Measurements from ENCODE around the gene CATSPER2. TPM values are rescaled to one million over a fixed set of nuclear protein-coding genes. Genes with fewer than 3 reads are reported as not detected.
"Not testable (repeated sequence)": the region's sequence is repeated elsewhere in the genome, so short reads cannot be mapped to it uniquely, and the experiment has no call there.

CATSPER2 gene
- 0.26 and 1.3 TPM in 2 replicates for total RNA-seq (2014; rRNA removed; shearing (Covaris generic))

DNA sequence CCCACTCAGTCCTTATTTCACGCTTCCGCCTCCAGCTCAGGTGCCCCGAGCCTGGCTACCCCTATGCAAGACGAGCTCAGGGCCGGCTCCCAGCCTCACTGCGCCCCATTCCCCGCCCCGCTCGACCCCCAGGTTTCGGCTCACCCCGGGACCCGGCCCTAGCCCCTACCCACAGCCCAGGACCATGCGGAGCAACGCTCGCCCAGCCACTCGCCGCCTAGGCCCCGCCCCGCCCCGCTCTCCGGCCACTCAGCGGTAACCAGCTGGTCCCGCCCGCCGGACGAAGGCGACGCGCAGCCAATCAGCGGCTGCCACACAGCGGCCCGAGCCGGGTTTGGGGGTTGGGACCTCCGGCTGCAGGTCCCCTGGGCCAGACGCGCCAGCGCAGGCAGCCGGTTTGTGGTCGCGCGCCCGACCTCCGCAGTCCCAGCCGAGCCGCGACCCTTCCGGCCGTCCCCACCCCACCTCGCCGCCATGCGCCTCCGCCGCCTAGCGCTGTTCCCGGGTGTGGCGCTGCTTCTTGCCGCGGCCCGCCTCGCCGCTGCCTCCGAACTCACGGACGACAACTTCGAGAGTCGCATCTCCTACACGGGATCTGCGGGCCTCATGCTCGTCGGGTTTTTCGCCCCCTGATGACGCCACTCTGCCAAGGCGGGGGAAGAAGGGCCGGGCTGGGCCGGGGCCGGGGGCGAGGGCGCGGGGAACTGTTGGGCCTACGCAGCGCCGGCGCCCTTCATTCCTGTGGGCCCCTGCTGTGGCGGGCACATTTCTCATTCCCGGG, at the start of gene CATSPER2:
CATSPER2 (minus strand) TSS at position 196 of the 781 bp plus-strand sequence. CDS start 783 bp downstream, outside the sequence.
- no peak within 1 kb of the TSS for H3K4me3 ChIP-seq
- DNase-seq (ENCODE audit: low read depth in 1 of 2, low spot score in 2 of 2), result no peak

DNA sequence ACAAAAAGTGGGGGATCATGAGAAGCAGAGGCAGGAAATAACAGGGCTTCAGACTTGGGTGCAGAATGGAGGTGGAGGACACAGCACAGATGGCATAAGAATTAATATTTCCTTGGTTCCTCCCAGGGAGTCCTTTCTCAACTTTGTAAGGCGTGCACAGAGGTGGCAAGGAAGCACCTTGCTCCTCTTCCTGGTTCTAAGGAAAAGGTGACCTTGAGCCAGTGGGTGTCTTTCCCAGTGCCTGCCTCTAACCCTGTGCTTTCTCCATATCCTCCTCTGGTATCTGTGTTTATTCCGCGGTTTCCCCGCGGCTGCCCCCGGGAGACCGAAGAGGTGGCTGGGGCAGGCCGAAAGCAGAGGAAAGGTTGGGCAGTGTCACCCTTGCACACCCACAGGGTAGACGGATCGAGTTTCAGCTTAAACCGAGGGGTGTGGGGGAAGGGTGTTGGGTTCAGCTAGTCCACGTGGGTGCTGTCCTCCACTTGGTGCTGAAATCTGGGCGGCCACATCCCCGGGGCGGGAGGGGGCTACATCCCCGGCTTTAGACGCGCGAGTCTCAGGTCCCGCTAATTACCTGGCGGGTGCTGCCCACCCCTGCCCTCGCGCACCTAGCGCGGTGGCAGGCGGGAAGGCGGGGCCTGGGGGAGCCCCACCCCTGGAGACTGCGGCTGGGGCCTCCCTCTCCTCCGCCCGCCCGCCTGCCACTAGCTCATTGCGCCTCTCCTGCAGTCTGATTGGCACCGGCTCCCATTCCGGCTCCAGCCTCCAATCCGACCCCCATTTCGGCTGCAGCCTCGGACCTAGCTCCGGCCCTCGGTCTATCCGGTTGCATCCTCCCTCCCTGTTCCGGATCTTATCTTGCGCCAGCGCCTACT, 44.7 kb upstream of the CATSPER2 start, which contains the start of gene CKMT1A:
CKMT1A (plus strand) TSS at position 712 of the 875 bp plus-strand sequence. CDS start 192 bp downstream, outside the sequence.
- not testable (repeated sequence) for H3K4me1 ChIP-seq (replicated peaks); H3K36me3 ChIP-seq; H3K4me3 ChIP-seq; DNase-seq (ENCODE audit: low read depth in 1 of 2, low spot score in 2 of 2); H3K27me3 ChIP-seq (replicated peaks); H3K27ac ChIP-seq; H3K9me3 ChIP-seq (replicated peaks)

More for the DNA sequence above, at the start of gene CATSPER2:
- Histone ChIP-seq H3K9me3 (replicated peaks) (no peaks in the 10 kb centered on the region), H3K27ac (no peak within 1 kb of the TSS), H3K36me3 (no peaks in the 10 kb centered on the region), H3K4me1 (replicated peaks) (no peaks in the 10 kb centered on the region), H3K27me3 (replicated peaks) (no peaks in the 10 kb centered on the region)

DNA sequence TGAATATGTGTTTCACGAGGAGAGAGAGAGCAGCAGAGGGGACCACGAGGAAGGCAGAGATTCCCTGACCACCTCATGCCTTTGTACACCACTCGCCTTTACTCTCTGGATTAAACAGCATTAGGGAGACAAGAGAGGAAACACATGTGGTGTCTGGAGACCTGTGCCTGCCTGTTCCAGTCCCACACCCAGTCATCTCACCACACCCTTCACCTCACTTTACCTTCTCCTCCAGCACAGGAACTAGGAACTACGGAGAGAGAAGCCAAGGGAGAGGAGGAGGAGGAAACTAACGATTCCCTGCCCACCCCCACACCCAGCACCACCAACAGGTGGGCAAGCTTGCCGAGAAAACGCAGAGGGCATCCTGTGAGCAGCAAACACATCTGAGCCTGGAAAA, 44.0 kb upstream of the CATSPER2 start:
- not testable (repeated sequence) for H3K36me3 ChIP-seq; H3K4me1 ChIP-seq (replicated peaks); H3K9me3 ChIP-seq (replicated peaks); DNase-seq (ENCODE audit: low read depth in 1 of 2, low spot score in 2 of 2); H3K27ac ChIP-seq; H3K4me3 ChIP-seq; H3K27me3 ChIP-seq (replicated peaks)

DNA sequence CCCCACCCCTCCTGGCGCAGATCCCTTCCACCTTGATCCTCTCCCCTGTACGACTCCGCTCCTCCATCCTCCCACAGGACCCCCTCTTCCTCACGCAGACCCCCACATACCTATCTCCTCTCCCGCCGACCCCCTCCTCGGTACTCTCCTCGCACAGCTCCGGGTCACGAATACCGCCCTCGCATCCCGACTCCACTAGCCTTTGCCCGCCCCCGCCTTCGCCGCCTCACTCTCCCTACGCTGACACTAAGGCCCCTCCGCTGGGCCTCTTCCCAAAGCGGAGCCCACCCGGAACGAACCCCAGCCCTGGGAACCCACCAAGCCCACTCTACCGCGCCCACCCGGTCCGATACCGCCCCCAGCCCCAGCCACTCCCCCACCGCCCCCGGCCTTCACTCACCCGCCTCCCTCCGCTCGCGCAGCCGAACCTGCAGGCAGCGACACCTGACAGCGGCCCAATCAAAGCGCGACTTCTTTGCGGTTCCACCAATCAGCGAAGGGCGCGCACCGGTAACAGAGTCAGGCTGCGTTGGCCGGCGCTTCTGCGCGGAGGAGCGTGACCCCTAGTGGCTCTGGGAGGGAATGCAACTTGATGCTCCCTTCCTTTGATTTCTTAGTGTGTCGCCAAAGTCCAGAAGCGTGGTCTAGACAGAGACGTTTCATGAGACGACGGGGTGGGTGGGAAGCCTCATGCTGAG, 41.1 kb upstream of the CATSPER2 start:
- not testable (repeated sequence) for H3K36me3 ChIP-seq; H3K4me1 ChIP-seq (replicated peaks); H3K27ac ChIP-seq; H3K27me3 ChIP-seq (replicated peaks); DNase-seq (ENCODE audit: low read depth in 1 of 2, low spot score in 2 of 2); H3K4me3 ChIP-seq; H3K9me3 ChIP-seq (replicated peaks)

DNA sequence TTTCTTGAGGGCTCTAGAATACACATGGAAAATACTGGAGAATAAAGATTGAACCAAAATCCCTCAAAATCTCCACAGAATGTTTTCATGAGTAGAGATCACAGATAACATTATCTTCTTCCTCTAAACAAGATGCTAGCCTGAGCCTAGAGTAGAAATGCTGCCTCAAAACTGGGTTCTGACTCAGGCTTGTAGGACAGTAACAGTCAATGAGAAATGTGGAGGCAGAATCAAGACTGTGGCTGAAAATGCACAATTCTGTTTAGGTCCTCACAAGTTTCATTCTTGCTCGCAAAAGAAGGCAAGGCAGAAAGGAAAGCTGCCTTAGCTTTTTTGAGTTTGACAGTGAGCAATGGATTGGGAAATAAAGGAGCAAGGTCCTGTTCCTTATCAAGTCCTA, 25.5 kb upstream of the CATSPER2 start:
- H3K27me3 ChIP-seq (replicated peaks); H3K4me3 ChIP-seq: not testable (repeated sequence)

DNA sequence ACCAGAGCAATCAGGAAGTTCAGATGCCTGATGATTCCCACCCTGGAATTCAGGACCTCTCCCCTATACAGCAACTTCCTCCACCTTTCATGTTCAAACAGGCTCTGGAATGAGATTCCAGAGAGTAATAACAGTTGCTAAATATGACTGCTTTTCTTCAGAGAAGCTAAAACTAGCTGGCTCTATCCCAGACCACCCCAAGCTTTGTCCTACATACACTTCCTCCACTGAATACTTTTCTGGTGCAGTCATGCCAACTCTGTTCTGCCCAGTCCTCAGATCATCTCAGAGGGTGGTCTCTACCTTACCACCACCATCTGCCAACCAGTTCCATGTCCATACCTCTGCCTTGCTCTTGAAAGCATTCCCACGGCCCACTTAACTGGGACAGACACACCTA, 17.5 kb upstream of the CATSPER2 start:
- not testable (repeated sequence) for DNase-seq (ENCODE audit: low read depth in 1 of 2, low spot score in 2 of 2); H3K27ac ChIP-seq; H3K9me3 ChIP-seq (replicated peaks); H3K36me3 ChIP-seq; H3K27me3 ChIP-seq (replicated peaks); H3K4me1 ChIP-seq (replicated peaks); H3K4me3 ChIP-seq

More for the DNA sequence above, 25.5 kb upstream of the CATSPER2 start:
- H3K36me3 ChIP-seq; DNase-seq (ENCODE audit: low read depth in 1 of 2, low spot score in 2 of 2); H3K9me3 ChIP-seq (replicated peaks); H3K27ac ChIP-seq; H3K4me1 ChIP-seq (replicated peaks): not testable (repeated sequence)

DNA sequence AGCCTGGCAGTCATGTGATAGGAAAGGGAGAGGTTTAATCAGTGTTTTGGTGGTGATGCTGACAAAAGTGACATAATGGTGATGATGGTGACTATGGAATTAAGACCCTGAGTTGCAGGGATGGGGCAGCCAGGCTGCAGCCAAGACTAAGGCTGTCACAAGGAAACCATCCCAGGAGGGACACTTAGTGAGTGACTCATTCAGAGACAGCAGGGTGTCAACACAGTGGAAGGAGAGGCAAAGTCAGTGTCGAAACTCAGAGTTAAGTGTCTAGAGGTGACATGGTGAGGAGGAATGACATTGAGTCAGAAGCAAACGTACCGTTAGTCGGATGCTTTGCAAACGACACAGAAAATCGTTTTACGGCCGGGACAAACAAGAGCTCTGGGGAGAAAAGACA, 14.7 kb upstream of the CATSPER2 start:
- not testable (repeated sequence) for H3K9me3 ChIP-seq (replicated peaks); H3K4me3 ChIP-seq; H3K27ac ChIP-seq; H3K36me3 ChIP-seq; DNase-seq (ENCODE audit: low read depth in 1 of 2, low spot score in 2 of 2); H3K4me1 ChIP-seq (replicated peaks); H3K27me3 ChIP-seq (replicated peaks)

DNA sequence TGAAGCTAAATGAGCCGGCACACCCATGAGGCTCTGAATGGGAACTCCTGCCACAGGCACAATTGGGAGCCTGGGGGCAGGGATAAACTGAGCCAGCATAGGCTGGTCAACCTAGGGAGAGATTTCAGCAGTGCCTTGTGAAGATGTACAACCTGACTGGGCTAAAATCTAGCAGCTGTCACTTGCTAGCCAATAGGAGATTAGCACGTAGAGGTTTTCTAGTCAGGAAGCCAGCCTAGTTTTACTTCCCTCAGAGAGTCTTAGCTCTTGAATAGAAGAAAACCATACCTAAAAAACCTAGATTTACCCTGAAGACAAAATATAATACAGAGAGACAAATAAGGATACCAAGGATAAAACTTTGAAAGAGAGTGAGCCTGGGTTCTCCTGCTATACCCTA, 13.6 kb upstream of the CATSPER2 start:
- DNase-seq (ENCODE audit: low read depth in 1 of 2, low spot score in 2 of 2); H3K4me3 ChIP-seq; H3K9me3 ChIP-seq (replicated peaks); H3K27ac ChIP-seq; H3K4me1 ChIP-seq (replicated peaks); H3K27me3 ChIP-seq (replicated peaks); H3K36me3 ChIP-seq: not testable (repeated sequence)

DNA sequence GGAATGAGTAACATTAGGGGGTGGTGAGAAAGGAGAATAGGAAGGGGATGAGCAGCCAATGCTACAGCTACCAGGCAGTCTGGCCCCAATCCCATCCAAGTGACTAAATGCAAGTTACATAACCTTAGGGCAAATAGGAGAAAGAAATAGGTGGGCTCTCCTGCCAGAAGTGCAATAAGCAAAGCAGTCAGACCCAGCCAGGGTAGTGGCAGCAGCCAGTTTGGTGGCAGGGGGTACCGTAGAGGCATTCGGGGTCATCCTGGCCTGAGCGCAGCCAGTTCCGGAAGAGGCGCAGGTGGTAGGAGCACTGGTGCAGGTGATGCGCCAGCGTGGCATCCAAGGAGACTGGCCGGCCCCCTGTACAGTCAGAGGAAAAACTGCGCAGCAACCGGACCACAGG, 11.1 kb upstream of the CATSPER2 start:
- not testable (repeated sequence) for DNase-seq (ENCODE audit: low read depth in 1 of 2, low spot score in 2 of 2); H3K27me3 ChIP-seq (replicated peaks); H3K4me3 ChIP-seq; H3K36me3 ChIP-seq; H3K4me1 ChIP-seq (replicated peaks); H3K9me3 ChIP-seq (replicated peaks); H3K27ac ChIP-seq

DNA sequence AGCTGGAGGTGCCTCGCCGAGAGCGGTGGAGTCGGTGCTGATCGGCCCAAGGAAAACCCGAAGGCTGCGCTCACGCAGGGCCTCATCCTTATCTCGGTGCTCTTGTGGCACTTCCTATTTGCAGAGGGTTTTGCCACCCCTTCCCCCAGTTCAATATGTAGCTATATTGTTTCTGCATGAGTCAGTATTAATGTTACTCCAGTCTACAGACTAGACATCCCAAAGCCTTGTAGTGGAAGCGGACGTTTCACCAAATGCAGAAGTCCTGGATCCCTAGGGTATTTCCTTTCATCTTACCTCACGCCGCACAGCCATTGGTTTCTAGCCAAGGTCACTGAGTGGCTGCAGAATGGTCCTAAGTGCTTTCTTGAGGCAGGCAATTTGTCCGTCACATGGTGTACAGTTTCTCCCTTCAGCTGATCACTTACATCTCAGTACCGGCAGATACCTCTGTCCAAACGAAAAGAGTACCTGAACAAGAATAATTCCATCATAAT, 834 bp upstream of the CATSPER2 start:
- not testable (repeated sequence) for H3K36me3 ChIP-seq; H3K4me3 ChIP-seq; H3K4me1 ChIP-seq (replicated peaks); DNase-seq (ENCODE audit: low read depth in 1 of 2, low spot score in 2 of 2); H3K27ac ChIP-seq; H3K27me3 ChIP-seq (replicated peaks); H3K9me3 ChIP-seq (replicated peaks)

DNA sequence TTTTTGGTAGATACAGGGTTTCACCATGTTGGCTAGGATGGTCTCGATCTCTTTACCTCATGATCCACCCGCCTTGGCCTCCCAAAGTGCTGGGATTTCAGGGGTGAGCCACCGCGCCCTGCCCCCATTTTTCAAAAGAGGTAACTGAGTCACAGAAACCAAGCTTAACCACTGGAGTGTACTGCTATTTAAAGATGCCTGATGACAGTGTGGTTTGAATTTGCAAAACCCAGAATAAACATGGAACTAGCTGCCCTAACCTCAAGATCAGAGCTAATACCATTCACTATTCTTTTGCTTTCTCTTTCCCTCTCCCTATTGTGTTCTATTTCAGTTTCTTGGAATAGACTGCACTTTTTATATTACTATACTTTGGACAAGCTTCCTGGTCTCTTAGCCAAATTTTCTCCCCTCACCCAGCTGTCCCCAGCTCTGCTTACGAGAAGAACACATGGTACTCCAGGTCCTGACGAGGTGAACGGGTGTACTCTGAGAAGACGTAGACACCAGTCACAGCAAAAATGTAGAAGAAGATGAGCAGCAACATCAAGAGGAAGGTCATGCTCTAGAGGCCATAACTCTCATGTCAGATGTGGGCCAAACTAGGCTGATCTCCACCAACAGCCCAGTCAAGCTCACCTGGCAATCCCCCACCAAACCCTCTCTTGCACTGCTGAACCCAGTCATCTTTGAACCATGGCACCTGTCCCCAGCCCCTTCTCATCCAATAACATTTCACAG, 10.0 kb downstream of the CATSPER2 start:
- not testable (repeated sequence) for H3K36me3 ChIP-seq

DNA sequence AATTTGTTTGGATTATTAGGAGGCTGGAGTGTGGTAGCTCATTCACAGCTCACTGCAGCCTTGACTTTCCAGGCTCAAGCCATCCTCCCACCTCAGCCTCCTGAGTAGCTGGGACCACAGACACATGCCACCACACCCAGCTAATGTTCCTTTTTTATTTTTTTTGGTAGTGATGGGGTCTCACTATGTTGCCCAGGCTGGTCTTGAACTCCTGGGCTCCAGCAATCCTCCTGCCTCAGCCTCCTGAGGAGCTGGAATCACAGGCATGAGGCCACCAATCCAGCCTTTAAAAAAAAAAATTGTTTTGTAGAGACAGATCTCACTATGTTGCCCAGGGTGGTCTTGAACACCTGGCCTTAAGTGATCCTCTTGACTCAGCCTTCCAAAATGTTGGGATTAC, 21.7 kb downstream of the CATSPER2 start:
- not testable (repeated sequence) for H3K36me3 ChIP-seq; H3K27me3 ChIP-seq (replicated peaks); DNase-seq (ENCODE audit: low read depth in 1 of 2, low spot score in 2 of 2); H3K4me3 ChIP-seq; H3K27ac ChIP-seq; H3K9me3 ChIP-seq (replicated peaks)
- H3K4me1 ChIP-seq (replicated peaks), result peaks cover 14% of the 10 kb centered on the region

More for the DNA sequence above, 10.0 kb downstream of the CATSPER2 start:
- not testable (repeated sequence) for DNase-seq (ENCODE audit: low read depth in 1 of 2, low spot score in 2 of 2); H3K4me3 ChIP-seq; H3K27ac ChIP-seq; H3K9me3 ChIP-seq (replicated peaks); H3K4me1 ChIP-seq (replicated peaks); H3K27me3 ChIP-seq (replicated peaks)

DNA sequence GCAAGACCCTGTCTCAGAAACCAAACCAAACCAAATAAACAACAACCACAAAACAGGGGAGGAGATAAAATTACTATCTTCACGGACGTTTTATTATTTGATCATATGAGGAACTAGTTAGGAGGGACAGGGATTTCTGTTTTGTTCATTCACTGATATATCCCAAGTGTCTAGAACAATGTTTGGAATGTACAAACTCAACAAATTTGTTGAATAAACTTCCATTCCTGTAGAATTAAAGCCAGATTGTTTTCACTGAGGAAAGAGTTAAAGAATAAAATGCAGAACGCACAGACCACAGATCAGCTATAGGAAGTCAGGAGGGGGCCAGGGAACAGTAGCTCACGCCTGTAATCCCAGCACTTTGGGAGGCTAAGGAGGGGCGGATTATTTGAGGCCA, 23.5 kb downstream of the CATSPER2 start:
- no peaks in the 10 kb centered on the region for H3K27me3 ChIP-seq (replicated peaks)
- H3K4me1 ChIP-seq (replicated peaks), result peaks cover 14% of the 10 kb centered on the region
- H3K27ac ChIP-seq, result 0 out of 2 replicates have a peak overlapping the region, but pooled peaks have one; percentile 8
- H3K36me3 ChIP-seq, result no peaks in the 10 kb centered on the region
- H3K9me3 ChIP-seq (replicated peaks), result no peaks in the 10 kb centered on the region
- DNase-seq (ENCODE audit: low read depth in 1 of 2, low spot score in 2 of 2), result peak; percentile 50 to 77
- H3K4me3 ChIP-seq, result no peak overlapping the region
